ENCODE measurements around the gene LAMA5. TPM values are rescaled to one million over a fixed set of nuclear protein-coding genes. Genes with fewer than 3 reads are reported as not detected.

The LAMA5 gene
- total and polyA plus RNA-seq, 2 donors (not counting 1 experiment from before 2014, with no cell fraction given) = 52.9 to 83.5 TPM

- TF ChIP-seq EZH2 (IDR thresholded peaks at IDR 0.05; ENCODE audit: borderline replicate concordance, insufficient read depth, low read depth, low read length, poor library complexity, severe bottlenecking) (no peak), CTCF (IDR thresholded peaks at IDR 0.05) (no peak)
- ChIA-PET CTCF (interaction anchor here (0.9 kb wide), 1 partner anchor 72 kb away, joined by 3 read pairs; no protein-coding TSS in a partner anchor), POLR2A (no interaction called here)
- no peak overlapping the region for H3K4me3 ChIP-seq (ENCODE audit: control extremely low read depth in 1 of 5, extremely low read depth in 1 of 5, insufficient read depth in 1 of 5, low read depth in 2 of 5, low read length in 4 of 5)
- H3K9ac ChIP-seq (ENCODE audit: low read length) = no peak overlapping the region
- H3K9me3 Mint-ChIP-seq (ENCODE audit: insufficient read depth) = no peaks in the 10 kb centered on the region
- intact Hi-C loops (cut with micrococcal nuclease) = no loop called here
- DNase-seq (no peak), ATAC-seq (ENCODE audit: low read depth) (no peak)
- 95% methylated on average over 18 of the region's 18 CpGs for WGBS (ENCODE audit: insufficient coverage)
- peaks cover 1% of the 10 kb centered on the region for H3K79me2 ChIP-seq (ENCODE audit: control insufficient read depth, insufficient read depth, low read length)
- no peak overlapping the region for H3K27ac ChIP-seq (ENCODE audit: low read length in 2 of 2)
- no peaks in the 10 kb centered on the region for H3K9me3 ChIP-seq (ENCODE audit: control extremely low read depth in 1 of 3, control insufficient read depth in 2 of 3, insufficient read depth in 1 of 3, low read length in 2 of 3)
- H3K27ac Mint-ChIP-seq = no peak overlapping the region
- H3K36me3 ChIP-seq (replicated peaks in 1 of 2; ENCODE audit: control extremely low read depth in 1 of 2, control insufficient read depth in 1 of 2, extremely low read depth in 1 of 2, insufficient read depth in 2 of 2, low read length in 1 of 2) = peaks cover 0 to 37% of the 10 kb centered on the region in 2 experiments
- H2AFZ ChIP-seq (ENCODE audit: insufficient read depth, low read depth, low read length, poor library complexity, severe bottlenecking) = no peak overlapping the region
- H3K4me3 Mint-ChIP-seq = no peak overlapping the region
- no peaks in the 10 kb centered on the region for H3K4me1 ChIP-seq (ENCODE audit: control insufficient read depth in 2 of 2, insufficient read depth in 2 of 2, low read length in 2 of 2)
- no peak overlapping the region for H3K4me2 ChIP-seq (replicated peaks; ENCODE audit: low read depth, low read length, poor library complexity, severe bottlenecking)
- no peaks in the 10 kb centered on the region for H3K27me3 ChIP-seq (replicated peaks in 1 of 4; ENCODE audit: control extremely low read depth in 1 of 4, control insufficient read depth in 3 of 4, insufficient read depth in 4 of 4, low read length in 3 of 4)
- H3K27me3 Mint-ChIP-seq = no peaks in the 10 kb centered on the region
- H3K4me1 Mint-ChIP-seq = no peaks in the 10 kb centered on the region
- H4K20me1 ChIP-seq (ENCODE audit: control insufficient read depth, insufficient read depth, low read length, poor library complexity, severe bottlenecking) = peaks cover 24% of the 10 kb centered on the region
Measured at GRCh38 chr20:62311150-62311549, 56.0 kb downstream of the LAMA5 start.

- Histone ChIP-seq H3K27me3 (replicated peaks in 1 of 4; ENCODE audit: control extremely low read depth in 1 of 4, control insufficient read depth in 3 of 4, insufficient read depth in 4 of 4, low read length in 3 of 4) (no peaks in the 10 kb centered on the region), H3K27ac (ENCODE audit: low read length in 2 of 2) (no peak overlapping the region), H3K36me3 (replicated peaks in 1 of 2; ENCODE audit: control extremely low read depth in 1 of 2, control insufficient read depth in 1 of 2, extremely low read depth in 1 of 2, insufficient read depth in 2 of 2, low read length in 1 of 2) (peaks cover 0 to 38% of the 10 kb centered on the region in 2 experiments), H3K4me1 (ENCODE audit: control insufficient read depth in 2 of 2, insufficient read depth in 2 of 2, low read length in 2 of 2) (no peaks in the 10 kb centered on the region), H3K79me2 (ENCODE audit: control insufficient read depth, insufficient read depth, low read length) (peaks cover 5% of the 10 kb centered on the region), H3K4me3 (ENCODE audit: control extremely low read depth in 1 of 5, extremely low read depth in 1 of 5, insufficient read depth in 1 of 5, low read depth in 2 of 5, low read length in 4 of 5) (no peak overlapping the region), H4K20me1 (ENCODE audit: control insufficient read depth, insufficient read depth, low read length, poor library complexity, severe bottlenecking) (peaks cover 29% of the 10 kb centered on the region), H3K9me3 (ENCODE audit: control extremely low read depth in 1 of 3, control insufficient read depth in 2 of 3, insufficient read depth in 1 of 3, low read length in 2 of 3) (no peaks in the 10 kb centered on the region), H2AFZ (ENCODE audit: insufficient read depth, low read depth, low read length, poor library complexity, severe bottlenecking) (no peak overlapping the region), H3K9ac (ENCODE audit: low read length) (no peak overlapping the region), H3K4me2 (replicated peaks; ENCODE audit: low read depth, low read length, poor library complexity, severe bottlenecking) (no peak overlapping the region)
- CTCF ChIA-PET = interaction anchor here (0.9 kb wide), 1 partner anchor 72 kb away, joined by 3 read pairs; no protein-coding TSS in a partner anchor
- DNase-seq = no peak
- no peak for ATAC-seq (ENCODE audit: low read depth)
- H3K9me3 Mint-ChIP-seq (ENCODE audit: insufficient read depth) = no peaks in the 10 kb centered on the region
- H3K4me3 Mint-ChIP-seq = no peak overlapping the region
- 91% methylated on average over 21 of the region's 25 CpGs for WGBS (ENCODE audit: insufficient coverage)
- POLR2A ChIA-PET = no interaction called here
- H3K27me3 Mint-ChIP-seq = no peaks in the 10 kb centered on the region
- no peak overlapping the region for H3K27ac Mint-ChIP-seq
- TF ChIP-seq CTCF (IDR thresholded peaks at IDR 0.05) (no peak), EZH2 (IDR thresholded peaks at IDR 0.05; ENCODE audit: borderline replicate concordance, insufficient read depth, low read depth, low read length, poor library complexity, severe bottlenecking) (no peak)
- no peaks in the 10 kb centered on the region for H3K4me1 Mint-ChIP-seq
- intact Hi-C loops (cut with micrococcal nuclease) = no loop called here
Measured at GRCh38 chr20:62310757-62311121, 56.4 kb downstream of the LAMA5 start.

Measured in B cell (primary cell).